Measurements from ENCODE around the gene CHRDL2. TPM values are rescaled to one million over a fixed set of nuclear protein-coding genes. Genes with fewer than 3 reads are reported as not detected.

The CHRDL2 gene
- total RNA-seq, 1 experiment from 2014 or later = not detected

- no peaks in the 10 kb centered on the region for H3K4me1 ChIP-seq (ENCODE audit: control insufficient read depth in 1 of 2, insufficient read depth in 2 of 2, low read length in 2 of 2)
- no peaks in the 10 kb centered on the region for H3K9me2 ChIP-seq (ENCODE audit: insufficient read depth)
- intact Hi-C loops (cut with micrococcal nuclease) = no loop called here
- H4K20me1 ChIP-seq (ENCODE audit: insufficient read depth) = peaks cover 12% of the 10 kb centered on the region; the same call in 1 of the 2 replicates
- no peaks in the 10 kb centered on the region for H3K27me3 ChIP-seq (ENCODE audit: insufficient read depth, low read length)
- ChIA-PET CTCF (no interaction called here), POLR2A (no interaction called here), RAD21 (ENCODE audit: low non-redundant PET in 1 of 2, low total read pairs in 2 of 2, uncharacterized antibody in 2 of 2, unreplicated experiment in 2 of 2) (no interaction called here)
- H3K9ac ChIP-seq (ENCODE audit: low read length) = no peak overlapping the region
- no peak overlapping the region for H3K27ac ChIP-seq (ENCODE audit: low read depth, low read length)
- no peaks in the 10 kb centered on the region for H3K9me3 ChIP-seq (ENCODE audit: control insufficient read depth in 1 of 2, insufficient read depth in 1 of 2, low read depth in 1 of 2, low read length in 2 of 2)
- H3K79me2 ChIP-seq (ENCODE audit: insufficient read depth, low read length) = peaks cover 68% of the 10 kb centered on the region
- no peak for TF ChIP-seq ZFX (IDR thresholded peaks at IDR 0.05)
- TF ChIP-seq ZNF274 (IDR thresholded peaks at IDR 0.05; ENCODE audit: low read depth, low read length) = no peak
- TF ChIP-seq ZBTB33 (IDR thresholded peaks at IDR 0.05; ENCODE audit: extremely low read depth, insufficient replicate concordance, low read length) = no peak
- no peak for TF ChIP-seq ELF1 (IDR thresholded peaks at IDR 0.05; ENCODE audit: borderline replicate concordance, low read depth)
- TF ChIP-seq TCF7L2 (IDR thresholded peaks at IDR 0.05; ENCODE audit: borderline replicate concordance, extremely low read depth, insufficient read depth, insufficient read length) = no peak
- TF ChIP-seq JUND (IDR thresholded peaks at IDR 0.05) = no peak
- no peak for TF ChIP-seq CEBPB (IDR thresholded peaks at IDR 0.05; ENCODE audit: low read depth)
- TF ChIP-seq EZH2phosphoT487 (IDR thresholded peaks at IDR 0.05; ENCODE audit: borderline replicate concordance) = no peak
- TF ChIP-seq EZH2 (IDR thresholded peaks at IDR 0.05) = no peak
- no peak for TF ChIP-seq POLR2AphosphoS5 (IDR thresholded peaks at IDR 0.05; ENCODE audit: low read depth, low read length)
- TF ChIP-seq POLR2A (IDR thresholded peaks at IDR 0.05; ENCODE audit: borderline replicate concordance, extremely low read depth, insufficient read depth, insufficient read length) = no peak
- TF ChIP-seq CTCF (IDR thresholded peaks at IDR 0.05 in 2 of 3, conservative IDR thresholded peaks at IDR 0.05 in 1 of 3; ENCODE audit: borderline replicate concordance in 1 of 3, insufficient read depth in 1 of 3, low read depth in 2 of 3, low read length in 2 of 3) = no peak
- TF ChIP-seq YY1 (IDR thresholded peaks at IDR 0.05; ENCODE audit: extremely low read depth, insufficient replicate concordance, low read depth, low read length) = no peak
- TF ChIP-seq ATF3 (IDR thresholded peaks at IDR 0.05) = no peak
- TF ChIP-seq SRF (IDR thresholded peaks at IDR 0.05; ENCODE audit: low read depth) = no peak
- no peak for TF ChIP-seq FOSL1 (IDR thresholded peaks at IDR 0.05; ENCODE audit: low read depth)
- TF ChIP-seq SIN3A (IDR thresholded peaks at IDR 0.05; ENCODE audit: low read depth) = no peak
- TF ChIP-seq RAD21 (IDR thresholded peaks at IDR 0.05; ENCODE audit: low read depth) = no peak
- no peak for TF ChIP-seq MAX (IDR thresholded peaks at IDR 0.05)
- no peak overlapping the region for H2AFZ ChIP-seq (ENCODE audit: low read depth, low read length, poor library complexity, severe bottlenecking)
- BruUV-seq (replicated peaks) = no TSS peak
- DNase-seq (ENCODE audit: low read depth, low spot score) (no peak), ATAC-seq (no peak)
- no peak overlapping the region for H3K4me3 ChIP-seq (replicated peaks in 1 of 2; ENCODE audit: low read depth in 1 of 2, low read length in 2 of 2)
- H3K4me2 ChIP-seq (ENCODE audit: low read length) = no peak overlapping the region
- H3K36me3 ChIP-seq (ENCODE audit: control insufficient read depth in 1 of 2, insufficient read depth in 2 of 2, low read length in 2 of 2) = no peaks in the 10 kb centered on the region
These were observed 45.3 kb upstream of the CHRDL2 start for GRCh38 chr11:74776546-74776945.

Measured in HCT116 (cell line).